ENCODE measurements around the gene IPO5. TPM values are rescaled to one million over a fixed set of nuclear protein-coding genes. Genes with fewer than 3 reads are reported as not detected.

IPO5 gene
- 195 TPM for total RNA-seq

DNA sequence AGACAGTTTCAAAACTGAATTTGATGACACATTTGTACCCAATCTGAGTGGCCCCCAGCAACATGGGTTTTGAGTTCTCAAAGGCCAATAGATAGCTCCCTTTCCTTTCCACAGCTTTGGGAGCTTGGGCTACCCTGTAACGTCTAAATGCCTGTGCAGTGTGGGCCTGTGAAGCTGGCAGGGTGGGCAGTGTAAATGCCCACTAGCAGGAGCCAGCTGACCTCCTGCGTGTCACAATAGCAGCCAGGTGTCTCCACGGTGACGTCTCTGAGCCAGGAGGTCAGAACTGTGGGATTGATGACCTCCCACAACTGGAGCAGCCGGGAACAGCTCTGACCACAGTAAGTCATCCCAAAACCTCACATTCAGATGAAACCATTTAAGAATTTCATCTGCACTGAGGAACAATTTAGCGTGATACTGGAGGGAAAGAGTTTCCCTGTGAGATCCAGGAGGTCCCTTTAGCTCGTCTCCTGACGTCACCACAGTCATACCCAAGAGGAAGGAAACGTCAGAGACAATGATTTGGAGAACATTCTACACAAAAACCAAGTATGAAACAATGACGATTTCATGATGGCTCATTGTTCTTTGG lies at the start of gene IPO5:
Gene IPO5, plus strand, starts transcription at position 300 of the 595 bp plus-strand sequence. CDS start 23,022 bp downstream, outside the sequence.

Small RNA genes within 50 kb of the gene (small RNA-seq; reads per million reads assigned to genes)
- not detected for gene FTLP8

Other genes with a start within 250 kb of the IPO5 start
- 94.3 TPM for gene FARP1, start 189.4 kb downstream of the IPO5 start, total RNA-seq
- not detected for gene RNF113B, start 223.6 kb downstream of the IPO5 start, total RNA-seq

Measured in diencephalon (tissue), 1 donor.